ENCODE data around the gene DENND2A.

The DENND2A gene

GRCh38 chr7:140495514-140496097 lies 145.0 kb downstream of the DENND2A start:
- no peak for DNase-seq

- DNase-seq, result no peak
These were observed 145.7 kb downstream of the DENND2A start for GRCh38 chr7:140494867-140495266.

GRCh38 chr7:140489026-140489359 lies 151.6 kb downstream of the DENND2A start:
- no peak for DNase-seq

GRCh38 chr7:140485500-140486265 lies 154.9 kb downstream of the DENND2A start:
- no peak for DNase-seq

- no peak for DNase-seq
These were observed 155.6 kb downstream of the DENND2A start for GRCh38 chr7:140484951-140485499.

GRCh38 chr7:140484479-140484878 lies 156.1 kb downstream of the DENND2A start:
- no peak for DNase-seq

- DNase-seq, result no peak
These were observed 160.9 kb downstream of the DENND2A start for GRCh38 chr7:140479739-140480084.

- peak; percentile 86 for DNase-seq
These were observed 161.4 kb downstream of the DENND2A start, which contains the start of gene MKRN1 for GRCh38 chr7:140479062-140479738. Gene MKRN1, minus strand, starts transcription at chr7:140479505. Its CDS starts 161 bp downstream, at chr7:140479344.

GRCh38 chr7:140478246-140479061 lies 162.2 kb downstream of the DENND2A start:
- no peak for DNase-seq

- DNase-seq, result no peak
These were observed 163.8 kb downstream of the DENND2A start for GRCh38 chr7:140476698-140477261.

- DNase-seq, result peak; percentile 49
These were observed 164.8 kb downstream of the DENND2A start for GRCh38 chr7:140475747-140476333.

All from effector CD4-positive, alpha-beta T cell (primary cell).